ENCODE results near the gene RNASE1.

GRCh38 chr14:20787025-20787424 lies 15.6 kb downstream of the RNASE1 start:
- TF ChIP-seq EP300 (conservative IDR thresholded peaks at IDR 0.05; ENCODE audit: poor library complexity, severe bottlenecking) (no peak), CTCF (IDR thresholded peaks at IDR 0.05; ENCODE audit: poor library complexity, severe bottlenecking) (no peak), TAF1 (IDR thresholded peaks at IDR 0.05; ENCODE audit: low read depth) (no peak)

Data from neural cell (in vitro differentiated cells).